Stimulated activated CD4-positive, alpha-beta T cell treated with anti-CD3 and anti-CD28 coated beads, Interleukin-4, amount 100 ng/mL, for 24 hours (primary cell): ENCODE data around the gene GRIN2A.

ENCODE experiments used
- DNase-seq: peaks from one replicate; pipeline ENCODE4 v3.0.0-alpha.2; 2020

Gene GRIN2A

DNA sequence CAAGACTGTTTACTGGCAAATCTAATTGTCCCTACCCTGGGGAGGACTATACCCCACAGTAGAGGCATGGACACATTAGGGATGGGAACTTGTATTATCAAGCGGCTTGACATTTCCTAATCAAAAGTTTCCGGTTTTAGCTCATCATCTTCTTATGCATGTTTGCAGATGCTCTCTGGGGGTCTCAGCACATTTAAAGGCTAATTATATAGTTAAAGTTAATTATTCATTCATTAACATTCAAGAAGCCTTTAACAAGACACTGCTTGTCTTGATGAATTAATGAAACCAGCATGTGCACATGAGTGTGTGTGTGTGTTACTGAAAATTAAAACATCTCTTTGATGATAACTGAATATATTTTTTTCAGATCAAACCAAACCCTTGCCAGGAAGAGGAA, 377.1 kb downstream of the GRIN2A start:
- no peak for DNase-seq

GRCh38 chr16:9802160-9802559, 380.1 kb downstream of the GRIN2A start:
- no peak for DNase-seq

- no peak for DNase-seq
Observed at GRCh38 chr16:9801651-9802050, 380.6 kb downstream of the GRIN2A start.

- no peak for DNase-seq
Observed at GRCh38 chr16:9800186-9800738, 382.0 kb downstream of the GRIN2A start.

- no peak for DNase-seq
Observed at GRCh38 chr16:9798952-9799580, 383.2 kb downstream of the GRIN2A start.

GRCh38 chr16:9798474-9798873, 383.8 kb downstream of the GRIN2A start:
- no peak for DNase-seq

DNA sequence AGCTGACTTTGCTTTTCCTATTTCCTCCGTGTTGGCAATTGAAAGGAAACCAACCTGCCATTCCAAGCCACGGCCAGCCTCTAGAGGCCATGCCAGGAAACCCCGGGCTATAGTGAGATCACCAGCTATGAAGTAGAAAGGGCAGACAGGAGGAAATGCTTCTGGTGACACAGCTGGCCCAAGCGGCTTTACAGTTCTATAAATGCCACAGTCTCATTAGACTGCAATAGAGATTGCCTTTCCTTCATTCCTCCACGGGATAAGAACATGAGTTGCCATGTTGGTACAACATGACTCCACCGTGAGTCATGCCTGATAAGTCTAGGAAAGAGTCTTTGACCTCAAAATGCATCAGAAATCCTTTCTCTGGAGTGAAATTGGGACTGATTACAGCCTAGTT, 384.9 kb downstream of the GRIN2A start:
- DNase-seq: no peak

DNA sequence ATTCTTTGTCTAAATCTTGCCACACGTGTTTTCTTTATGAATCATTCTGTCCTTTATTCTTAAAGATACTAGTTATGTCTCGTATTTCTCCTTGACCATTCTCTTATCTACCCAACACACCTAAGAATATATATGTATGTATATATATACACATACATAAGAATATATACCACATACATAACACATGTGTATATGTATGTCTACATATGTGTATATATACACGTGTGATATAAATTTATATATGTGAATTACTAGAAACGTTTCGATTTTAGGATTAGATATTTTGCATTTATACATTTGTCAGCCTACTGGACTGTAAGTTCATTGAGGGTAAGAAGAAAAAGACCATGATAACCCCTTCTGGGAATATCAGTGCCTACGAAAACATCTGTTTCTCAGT, 388.6 kb downstream of the GRIN2A start:
- DNase-seq: no peak

- no peak for DNase-seq
Observed at GRCh38 chr16:9791556-9791955, 390.7 kb downstream of the GRIN2A start.

- DNase-seq: no peak
Observed at GRCh38 chr16:9790199-9790598, 392.0 kb downstream of the GRIN2A start.

- DNase-seq: no peak
Observed at GRCh38 chr16:9787717-9788116, 394.5 kb downstream of the GRIN2A start.

DNA sequence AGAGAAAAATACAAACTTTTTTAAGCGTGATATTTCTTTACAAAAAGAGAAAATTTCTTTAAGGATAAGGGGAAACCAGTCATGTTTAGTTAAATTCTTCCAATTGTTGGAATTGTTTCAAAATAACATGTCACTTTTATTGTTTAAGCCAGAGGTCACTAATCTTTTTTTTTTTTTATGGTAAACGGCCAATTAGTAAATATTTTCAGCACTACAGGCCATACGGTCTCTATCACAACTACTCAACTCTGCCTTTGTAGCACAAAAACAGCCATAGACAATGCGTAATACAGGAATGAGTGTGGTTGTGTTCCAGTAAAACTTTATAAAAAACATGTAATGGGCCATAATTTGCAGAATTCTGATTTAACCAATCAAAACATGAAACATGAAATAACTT, 401.4 kb downstream of the GRIN2A start:
- DNase-seq: no peak

DNA sequence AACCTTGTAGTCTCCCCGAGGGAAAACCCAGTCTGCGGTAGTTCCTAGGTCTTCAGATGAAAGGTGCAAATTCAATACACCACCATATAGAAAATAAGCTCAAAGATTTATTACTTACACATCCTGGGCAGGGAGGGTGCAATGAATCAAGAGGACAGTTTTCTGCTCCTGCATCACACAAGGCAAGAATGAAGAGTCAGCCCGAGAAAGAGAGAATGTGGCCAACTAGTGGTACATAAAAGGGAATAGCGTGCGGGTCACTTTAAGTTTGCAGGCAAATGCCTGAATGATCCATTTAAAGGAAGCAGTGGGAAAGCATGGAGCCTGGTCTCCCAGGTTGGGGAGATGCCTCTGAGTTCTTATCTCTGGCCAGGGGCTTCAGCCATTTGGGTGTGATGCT, 403.4 kb downstream of the GRIN2A start:
- no peak for DNase-seq

DNA sequence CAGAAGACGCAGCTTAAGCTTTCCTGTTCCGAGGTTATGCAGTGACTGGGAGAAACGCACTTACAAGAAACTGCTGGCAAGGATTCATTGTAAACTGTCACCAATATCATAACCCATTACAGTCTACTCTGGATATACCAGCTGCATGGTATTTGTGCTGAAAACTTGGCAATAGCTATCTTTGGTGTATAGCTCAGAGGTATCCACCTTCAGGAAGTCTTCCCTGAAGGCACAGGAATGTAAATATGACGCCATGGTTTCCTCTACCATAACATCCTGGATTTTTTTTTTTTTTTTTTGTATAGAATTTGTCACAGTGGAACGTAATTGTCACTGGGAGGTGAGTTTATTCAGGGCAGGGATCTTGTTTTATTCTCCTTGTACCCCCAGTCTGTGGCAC, 406.2 kb downstream of the GRIN2A start:
- DNase-seq: no peak

GRCh38 chr16:9773289-9773688, 408.9 kb downstream of the GRIN2A start:
- no peak for DNase-seq

DNA sequence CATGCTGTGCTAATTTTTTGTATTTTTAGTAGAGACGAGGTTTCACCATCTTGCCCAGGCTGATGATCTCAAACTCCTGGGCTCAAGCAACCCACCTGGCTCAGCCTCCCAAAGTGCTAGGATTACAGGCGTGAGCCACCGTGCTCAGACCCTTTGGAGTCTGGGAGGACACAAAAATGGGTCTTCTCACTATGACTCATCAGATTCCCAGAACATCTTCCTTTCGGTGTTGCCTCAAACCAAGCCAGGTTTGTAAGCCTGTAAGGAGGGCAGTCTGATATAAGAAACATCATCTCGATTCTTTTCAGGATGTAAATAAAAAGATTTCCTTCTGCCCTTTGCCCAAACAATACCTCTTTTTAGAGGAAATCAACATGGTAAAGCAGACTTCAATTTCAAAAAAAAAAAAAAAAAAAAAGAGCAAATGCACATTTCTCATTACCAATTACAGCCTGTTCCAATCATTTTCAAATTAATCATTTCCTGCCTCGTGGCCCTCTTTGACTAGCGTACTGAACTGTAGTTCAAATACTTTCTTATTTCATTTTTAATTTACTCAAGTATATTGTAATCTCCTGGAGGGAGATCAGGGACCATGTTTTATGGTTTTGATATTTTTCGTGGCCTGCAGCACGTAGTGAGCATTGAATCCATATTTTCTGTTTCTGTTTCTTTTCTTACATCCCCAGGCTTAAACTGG, 409.6 kb downstream of the GRIN2A start:
- DNase-seq: no peak

GRCh38 chr16:9766891-9767290, 415.3 kb downstream of the GRIN2A start:
- DNase-seq: no peak

- no peak for DNase-seq
Observed at GRCh38 chr16:9763505-9763904, 418.7 kb downstream of the GRIN2A start.

DNA sequence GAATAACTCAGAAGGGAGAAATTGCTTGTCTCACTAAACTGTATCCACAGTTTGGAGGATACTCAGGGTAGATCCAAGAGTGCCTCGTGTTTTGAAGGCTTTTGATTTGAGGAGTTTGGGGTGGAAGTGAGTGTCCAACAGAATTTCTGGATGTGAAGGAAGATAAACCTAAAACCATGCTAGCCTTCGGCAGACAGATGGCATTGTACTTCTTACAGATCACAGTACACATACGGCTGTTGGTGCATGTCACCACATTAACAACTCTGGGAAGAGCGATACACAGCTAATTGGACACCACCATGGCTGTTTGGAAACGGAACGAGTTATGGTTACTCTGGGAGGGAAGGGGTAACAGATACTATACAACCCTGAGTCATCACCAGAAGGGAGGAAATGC, 420.4 kb downstream of the GRIN2A start:
- no peak for DNase-seq

- no peak for DNase-seq
Observed at GRCh38 chr16:9757687-9758086, 424.5 kb downstream of the GRIN2A start.

DNA sequence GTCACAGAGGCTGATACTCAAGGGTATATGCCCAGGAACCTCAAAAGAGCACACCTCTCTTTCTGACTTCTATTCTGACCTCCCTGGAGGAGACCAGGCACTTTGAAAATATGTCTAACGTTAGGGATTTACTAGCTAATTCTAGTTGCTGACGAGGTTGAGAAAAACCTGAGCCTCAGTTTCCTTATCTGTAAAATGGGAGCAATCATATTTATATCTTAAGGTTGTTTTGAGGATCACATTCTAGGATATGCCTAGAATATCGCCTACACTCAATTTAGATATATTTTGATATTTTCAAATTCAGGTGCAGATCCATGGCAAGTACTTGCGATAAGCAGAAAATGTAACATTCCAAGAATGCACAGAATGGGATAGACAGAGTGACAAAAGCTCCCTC, 425.8 kb downstream of the GRIN2A start:
- DNase-seq: no peak

DNA sequence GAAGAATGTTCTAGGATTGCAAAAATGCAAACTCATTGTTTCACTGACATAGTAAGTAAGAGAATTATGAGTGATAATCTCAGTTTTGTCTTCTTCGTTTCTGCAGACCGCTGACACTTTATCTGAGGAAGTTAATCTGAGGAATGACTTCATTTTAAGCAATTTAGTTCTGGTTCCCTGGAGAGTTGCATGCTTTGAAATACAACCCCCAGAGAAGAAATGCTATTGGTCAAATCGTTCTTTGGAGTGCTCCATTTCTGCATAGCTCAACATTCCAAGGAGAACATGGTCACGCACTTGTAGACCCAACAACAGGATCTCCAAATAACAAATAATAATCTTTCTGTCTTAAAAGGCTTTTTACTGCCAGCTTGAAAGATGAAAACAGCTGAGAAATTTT, 427.1 kb downstream of the GRIN2A start:
- DNase-seq: no peak

DNA sequence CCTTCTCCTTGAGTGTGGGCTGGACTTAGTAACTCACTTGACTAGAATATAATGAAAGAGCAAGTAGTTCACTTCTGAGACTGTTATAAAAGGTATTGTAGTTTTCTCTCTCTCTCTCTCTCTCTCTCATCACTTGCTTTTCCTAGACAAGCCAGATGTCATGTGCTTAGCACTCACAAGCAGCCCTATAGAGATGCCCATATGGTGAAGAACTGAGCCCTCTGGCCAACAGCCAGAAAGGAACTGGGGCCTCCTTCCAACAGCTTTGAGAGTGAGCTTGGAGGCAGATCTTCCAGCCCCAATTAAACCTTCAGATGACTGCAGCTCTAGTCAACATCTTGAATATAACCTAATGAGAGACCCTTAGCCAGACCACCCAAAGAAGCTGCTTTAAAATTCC, 440.5 kb downstream of the GRIN2A start:
- no peak for DNase-seq

- DNase-seq: no peak
Observed at GRCh38 chr16:9739301-9739700, 442.9 kb downstream of the GRIN2A start.

- no peak for DNase-seq
Observed at GRCh38 chr16:9738690-9739089, 443.5 kb downstream of the GRIN2A start.
